Stimulated activated CD4-positive, alpha-beta T cell treated with anti-CD3 and anti-CD28 coated beads, TNF-alpha, amount 100 ng/mL, for 24 hours (primary cell): ENCODE measurements around the gene SERPINA6.
"Not testable (repeated sequence)": the region's sequence is repeated elsewhere in the genome, so short reads cannot be mapped to it uniquely, and the experiment has no call there.

Source experiments
- DNase-seq, 3 experiments: peaks; one replicate each; pipeline ENCODE4 v3.0.0-alpha.2; 2020; ENCODE audit warnings: low read depth in 3 of 3

Gene SERPINA6

GRCh38 chr14:94328196-94328595, 5.1 kb upstream of the SERPINA6 start:
- DNase-seq, result no peak

GRCh38 chr14:94321421-94322271, 1.5 kb downstream of the SERPINA6 start:
- DNase-seq, result no peak

- no peak for DNase-seq
These were observed 2.9 kb downstream of the SERPINA6 start for GRCh38 chr14:94320243-94320642.

- no peak for DNase-seq
These were observed 5.9 kb downstream of the SERPINA6 start for GRCh38 chr14:94317259-94317658.

- DNase-seq, result no peak
These were observed 6.4 kb downstream of the SERPINA6 start for GRCh38 chr14:94316692-94317091.

GRCh38 chr14:94314890-94315289, 8.2 kb downstream of the SERPINA6 start:
- DNase-seq, result no peak

GRCh38 chr14:94313991-94314655, 9.0 kb downstream of the SERPINA6 start:
- no peak for DNase-seq

GRCh38 chr14:94312481-94313246, 10.5 kb downstream of the SERPINA6 start:
- no peak for DNase-seq

DNA sequence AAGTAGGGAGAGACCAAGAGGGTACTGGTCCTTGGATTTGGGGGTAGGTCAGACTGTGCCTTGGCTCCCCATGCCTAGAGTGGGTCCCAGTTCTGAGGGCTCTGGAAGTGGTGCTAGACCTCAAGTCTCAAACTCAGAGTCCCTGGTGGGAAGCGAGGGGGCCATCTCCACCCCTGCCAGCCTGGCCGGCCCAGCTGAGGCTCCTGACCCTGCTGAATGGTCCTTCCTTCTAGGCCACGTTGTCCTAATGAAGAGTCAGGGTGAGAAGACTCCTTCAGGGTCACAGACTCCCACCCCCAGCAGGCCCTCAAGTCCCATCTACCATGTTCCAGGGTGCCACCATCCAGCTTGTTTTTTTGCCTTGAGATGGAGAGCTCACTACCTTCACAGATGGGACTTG, 12.9 kb downstream of the SERPINA6 start:
- no peak for DNase-seq

GRCh38 chr14:94309721-94310120, 13.4 kb downstream of the SERPINA6 start:
- no peak for DNase-seq

GRCh38 chr14:94307410-94307992, 15.6 kb downstream of the SERPINA6 start:
- DNase-seq, result no peak

GRCh38 chr14:94306047-94306978, 16.8 kb downstream of the SERPINA6 start:
- no peak for DNase-seq

- DNase-seq, result no peak
These were observed 17.5 kb downstream of the SERPINA6 start for GRCh38 chr14:94305620-94306019.

DNA sequence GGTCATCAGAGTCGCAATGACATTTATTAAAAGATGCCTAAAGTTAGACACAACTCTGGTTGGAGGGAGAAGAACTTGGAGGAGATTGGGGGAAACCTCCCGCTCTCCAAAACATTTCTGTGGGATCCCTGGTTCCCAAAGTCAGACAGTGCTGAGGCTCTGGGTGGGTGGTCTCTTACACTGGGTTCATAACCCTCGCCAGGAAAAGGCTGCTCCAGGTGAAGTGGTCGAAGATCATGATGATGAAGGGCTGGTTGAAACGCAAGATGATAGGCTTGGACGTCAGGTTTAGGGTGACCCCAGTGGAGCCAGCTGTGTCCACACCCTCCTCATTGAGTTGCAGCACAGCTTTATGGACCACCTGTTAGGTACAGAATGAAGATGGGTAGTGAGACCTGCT, 18.9 kb downstream of the SERPINA6 start:
- DNase-seq, result no peak

DNA sequence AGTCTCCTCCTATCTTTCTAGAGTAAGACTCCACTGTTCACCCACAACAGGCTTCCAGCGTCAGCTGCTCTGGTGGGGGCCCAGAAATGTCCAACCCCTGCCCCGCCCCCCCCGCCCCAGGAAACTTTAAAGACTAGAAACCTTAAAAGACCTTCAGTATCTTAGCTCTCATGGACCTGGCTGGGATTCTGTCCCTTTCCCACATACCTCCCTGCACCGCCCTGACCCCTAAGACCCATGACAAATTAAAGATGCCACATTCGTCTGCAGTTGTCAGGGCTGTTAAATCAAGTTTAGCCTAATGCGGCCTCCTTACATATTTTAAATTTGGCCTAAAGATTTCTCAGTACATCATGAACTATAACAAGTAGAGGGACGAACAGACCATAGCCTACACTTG, 20.0 kb downstream of the SERPINA6 start:
- DNase-seq, result no peak

GRCh38 chr14:94298130-94298529, 25.0 kb downstream of the SERPINA6 start:
- no peak for DNase-seq

- DNase-seq, result not testable (repeated sequence)
These were observed 27.0 kb downstream of the SERPINA6 start for GRCh38 chr14:94296181-94296545.

GRCh38 chr14:94295360-94296180, 27.6 kb downstream of the SERPINA6 start:
- DNase-seq, result no peak

- no peak for DNase-seq
These were observed 29.6 kb downstream of the SERPINA6 start for GRCh38 chr14:94293578-94293924.

DNA sequence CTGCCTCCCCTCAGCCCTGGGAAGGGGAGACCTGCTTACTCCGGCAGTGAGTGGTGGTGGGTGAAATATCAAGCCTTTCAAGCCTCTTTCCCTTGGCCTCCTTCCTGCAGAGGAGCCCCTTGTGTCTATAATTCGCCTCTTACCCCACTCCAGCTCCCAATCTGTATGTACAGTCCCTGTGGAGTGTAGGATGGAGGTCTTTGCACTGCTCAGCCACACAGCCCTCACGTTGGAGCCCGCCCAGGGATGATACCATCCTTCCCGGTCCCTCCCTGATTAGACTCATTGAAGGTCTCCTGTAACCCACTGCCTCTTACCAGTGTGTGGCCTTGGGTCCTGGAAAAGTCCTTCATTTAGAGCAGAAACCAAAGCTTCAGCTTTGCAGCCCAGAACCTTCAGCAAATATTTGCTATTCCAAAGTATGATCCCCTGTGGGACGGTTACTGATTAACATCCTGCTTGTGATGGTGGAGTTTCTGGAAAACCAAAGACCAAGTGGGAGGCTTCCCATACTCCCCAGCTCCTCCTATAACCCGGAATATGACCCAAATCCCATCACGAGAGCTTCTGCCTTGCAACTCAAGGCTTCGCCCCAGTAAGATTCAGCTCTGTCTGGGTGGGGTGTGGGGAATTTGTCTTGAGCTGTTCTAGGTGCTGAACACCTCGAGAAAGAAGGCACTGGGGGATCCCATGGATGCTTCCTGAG, 30.1 kb downstream of the SERPINA6 start, which contains the start of gene SERPINA10:
SERPINA10 (minus strand) TSS at position 397 of the 706 bp plus-strand sequence. CDS start 2,675 bp downstream, outside the sequence.
- no peak for DNase-seq
